GM21723 (cell line): ENCODE results near the gene ATXN1.
"Not testable (repeated sequence)": the region's sequence is repeated elsewhere in the genome, so short reads cannot be mapped to it uniquely, and the experiment has no call there.

Source experiments
- ATAC-seq: cut with Tn5 transposase; IDR thresholded peaks from one replicate; pipeline ENCODE4 v1.9.1; 2021; ENCODE audit warnings: mild to moderate bottlenecking, moderate library complexity; ENCODE audit not compliant: unreplicated experiment

ATXN1 gene

GRCh38 chr6:16470502-16471221, 290.6 kb downstream of the ATXN1 start:
- no peak for ATAC-seq

- ATAC-seq, result no peak
Observed at GRCh38 chr6:16468991-16469615, 292.2 kb downstream of the ATXN1 start.

GRCh38 chr6:16466800-16467553, 294.3 kb downstream of the ATXN1 start:
- ATAC-seq, result no peak

GRCh38 chr6:16464045-16464444, 297.2 kb downstream of the ATXN1 start:
- no peak for ATAC-seq

GRCh38 chr6:16463246-16463645, 298.0 kb downstream of the ATXN1 start:
- ATAC-seq, result not testable (repeated sequence)

GRCh38 chr6:16461491-16461890, 299.8 kb downstream of the ATXN1 start:
- ATAC-seq, result no peak

- ATAC-seq, result not testable (repeated sequence)
Observed at GRCh38 chr6:16459472-16459871, 301.8 kb downstream of the ATXN1 start.

- no peak for ATAC-seq
Observed at GRCh38 chr6:16452348-16452747, 308.9 kb downstream of the ATXN1 start.

GRCh38 chr6:16450821-16451220, 310.4 kb downstream of the ATXN1 start:
- ATAC-seq, result no peak

- no peak for ATAC-seq
Observed at GRCh38 chr6:16450285-16450684, 311.0 kb downstream of the ATXN1 start.

GRCh38 chr6:16446273-16446672, 315.0 kb downstream of the ATXN1 start:
- no peak for ATAC-seq

- no peak for ATAC-seq
Observed at GRCh38 chr6:16442031-16442430, 319.2 kb downstream of the ATXN1 start.

GRCh38 chr6:16441262-16441661, 320.0 kb downstream of the ATXN1 start:
- ATAC-seq, result no peak

GRCh38 chr6:16440636-16441212, 320.5 kb downstream of the ATXN1 start:
- ATAC-seq, result no peak

GRCh38 chr6:16438718-16439591, 322.3 kb downstream of the ATXN1 start:
- ATAC-seq, result no peak

GRCh38 chr6:16437984-16438383, 323.3 kb downstream of the ATXN1 start:
- no peak for ATAC-seq

GRCh38 chr6:16437095-16437494, 324.2 kb downstream of the ATXN1 start:
- no peak for ATAC-seq

- no peak for ATAC-seq
Observed at GRCh38 chr6:16436550-16436949, 324.7 kb downstream of the ATXN1 start.

- ATAC-seq, result no peak
Observed at GRCh38 chr6:16434885-16435284, 326.4 kb downstream of the ATXN1 start.

GRCh38 chr6:16433338-16433890, 327.8 kb downstream of the ATXN1 start:
- ATAC-seq, result no peak
